Thyroid gland (tissue), 4 donors: Measurements from ENCODE around the gene FAM110A.

Source experiments
- POLR2A ChIP-seq, 2 donors: fragments of 450-650 bp; IDR thresholded peaks; one replicate each; pipeline ENCODE4 v1.6.1; 2017; ENCODE audit warnings: antibody characterized with exemption in 2 of 2, mild to moderate bottlenecking in 2 of 2, moderate library complexity in 1 of 2
- TF ChIP-seq, protein P1 (sequence below), 6 experiments: fragments of 200-600 bp in 3 of 6; fragments of 450-650 bp in 3 of 6; sonication (generic) in 3 of 6; IDR thresholded peaks; one replicate each; pipeline ENCODE4 v1.5.1; 2016 to 2019; ENCODE audit warnings: antibody characterized with exemption in 6 of 6, mild to moderate bottlenecking in 2 of 6, inconsistent platforms in 1 of 6, moderate library complexity in 1 of 6

DNA sequence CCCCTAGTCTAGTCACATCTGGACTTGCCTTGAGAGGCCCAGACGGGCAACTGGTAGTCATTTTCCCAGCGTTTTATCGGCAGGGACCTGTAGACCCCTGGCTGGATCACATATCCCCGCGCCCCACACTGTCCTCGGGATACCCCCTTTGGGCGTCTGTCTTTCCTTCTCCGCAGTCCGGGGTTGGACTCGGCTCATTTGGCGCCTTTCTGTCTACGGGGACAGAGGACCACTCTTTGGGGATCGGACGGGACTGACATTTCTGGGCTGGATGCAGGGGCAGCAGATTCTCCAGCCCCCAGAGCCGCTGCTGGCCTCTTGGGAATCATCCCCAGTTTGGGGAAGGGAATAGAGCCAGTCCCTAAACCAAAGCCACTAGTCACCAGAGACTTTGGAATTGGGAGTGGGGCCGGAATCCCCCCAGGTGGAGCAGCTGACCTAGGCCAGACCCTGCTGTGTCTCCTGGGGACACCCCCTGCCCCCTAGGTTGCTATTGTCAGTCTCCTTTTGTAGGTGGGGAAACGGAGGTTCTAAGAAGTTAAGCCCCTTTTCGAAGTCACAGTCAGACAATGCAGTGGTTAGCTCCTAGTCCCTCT is 734 bp downstream of the FAM110A start:
- no peak for TF ChIP-seq POLR2A (IDR thresholded peaks at IDR 0.05)
- TF ChIP-seq, protein P1, sequence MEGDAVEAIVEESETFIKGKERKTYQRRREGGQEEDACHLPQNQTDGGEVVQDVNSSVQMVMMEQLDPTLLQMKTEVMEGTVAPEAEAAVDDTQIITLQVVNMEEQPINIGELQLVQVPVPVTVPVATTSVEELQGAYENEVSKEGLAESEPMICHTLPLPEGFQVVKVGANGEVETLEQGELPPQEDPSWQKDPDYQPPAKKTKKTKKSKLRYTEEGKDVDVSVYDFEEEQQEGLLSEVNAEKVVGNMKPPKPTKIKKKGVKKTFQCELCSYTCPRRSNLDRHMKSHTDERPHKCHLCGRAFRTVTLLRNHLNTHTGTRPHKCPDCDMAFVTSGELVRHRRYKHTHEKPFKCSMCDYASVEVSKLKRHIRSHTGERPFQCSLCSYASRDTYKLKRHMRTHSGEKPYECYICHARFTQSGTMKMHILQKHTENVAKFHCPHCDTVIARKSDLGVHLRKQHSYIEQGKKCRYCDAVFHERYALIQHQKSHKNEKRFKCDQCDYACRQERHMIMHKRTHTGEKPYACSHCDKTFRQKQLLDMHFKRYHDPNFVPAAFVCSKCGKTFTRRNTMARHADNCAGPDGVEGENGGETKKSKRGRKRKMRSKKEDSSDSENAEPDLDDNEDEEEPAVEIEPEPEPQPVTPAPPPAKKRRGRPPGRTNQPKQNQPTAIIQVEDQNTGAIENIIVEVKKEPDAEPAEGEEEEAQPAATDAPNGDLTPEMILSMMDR (IDR thresholded peaks at IDR 0.05), result no peak
